ENCODE results near the gene TRAP1.

- TF ChIP-seq CTCF (IDR thresholded peaks at IDR 0.05; ENCODE audit: poor library complexity) (no peak), EZH2 (IDR thresholded peaks at IDR 0.05; ENCODE audit: borderline replicate concordance) (no peak)
Measured at GRCh38 chr16:3760518-3760917, 43.2 kb upstream of the TRAP1 start.

Measured in hepatocyte (in vitro differentiated cells).